Mucosa of stomach (tissue), 1 donor: ENCODE data around the gene TMF1.
A peak's percentile ranks its signal among the peaks of the same experiment; 100 is the strongest.

Experiments
- H3K27me3 ChIP-seq: one replicate; pipeline ENCODE4 v1.7.0; 2013; ENCODE audit warnings: mild to moderate bottlenecking, low read length; ENCODE audit not compliant: control insufficient read depth, insufficient read depth
- H3K36me3 ChIP-seq: one replicate; pipeline ENCODE4 v1.7.0; 2013; ENCODE audit warnings: low read length; ENCODE audit not compliant: control insufficient read depth, insufficient read depth
- H3K4me1 ChIP-seq: one replicate; pipeline ENCODE4 v1.7.0; 2013; ENCODE audit warnings: mild to moderate bottlenecking, low read length; ENCODE audit not compliant: control insufficient read depth, insufficient read depth
- H3K4me3 ChIP-seq: one replicate; pipeline ENCODE4 v1.7.0; 2013; ENCODE audit warnings: low read length
- H3K9ac ChIP-seq: one replicate; pipeline ENCODE4 v1.7.0; 2013; ENCODE audit warnings: mild to moderate bottlenecking, low read length, moderate library complexity
- H3K9me3 ChIP-seq: one replicate; pipeline ENCODE4 v1.7.0; 2013; ENCODE audit warnings: mild to moderate bottlenecking, low read length, moderate library complexity; ENCODE audit not compliant: control insufficient read depth
- donor health status: Pancreatic carcinoma.

Gene TMF1, protein sequence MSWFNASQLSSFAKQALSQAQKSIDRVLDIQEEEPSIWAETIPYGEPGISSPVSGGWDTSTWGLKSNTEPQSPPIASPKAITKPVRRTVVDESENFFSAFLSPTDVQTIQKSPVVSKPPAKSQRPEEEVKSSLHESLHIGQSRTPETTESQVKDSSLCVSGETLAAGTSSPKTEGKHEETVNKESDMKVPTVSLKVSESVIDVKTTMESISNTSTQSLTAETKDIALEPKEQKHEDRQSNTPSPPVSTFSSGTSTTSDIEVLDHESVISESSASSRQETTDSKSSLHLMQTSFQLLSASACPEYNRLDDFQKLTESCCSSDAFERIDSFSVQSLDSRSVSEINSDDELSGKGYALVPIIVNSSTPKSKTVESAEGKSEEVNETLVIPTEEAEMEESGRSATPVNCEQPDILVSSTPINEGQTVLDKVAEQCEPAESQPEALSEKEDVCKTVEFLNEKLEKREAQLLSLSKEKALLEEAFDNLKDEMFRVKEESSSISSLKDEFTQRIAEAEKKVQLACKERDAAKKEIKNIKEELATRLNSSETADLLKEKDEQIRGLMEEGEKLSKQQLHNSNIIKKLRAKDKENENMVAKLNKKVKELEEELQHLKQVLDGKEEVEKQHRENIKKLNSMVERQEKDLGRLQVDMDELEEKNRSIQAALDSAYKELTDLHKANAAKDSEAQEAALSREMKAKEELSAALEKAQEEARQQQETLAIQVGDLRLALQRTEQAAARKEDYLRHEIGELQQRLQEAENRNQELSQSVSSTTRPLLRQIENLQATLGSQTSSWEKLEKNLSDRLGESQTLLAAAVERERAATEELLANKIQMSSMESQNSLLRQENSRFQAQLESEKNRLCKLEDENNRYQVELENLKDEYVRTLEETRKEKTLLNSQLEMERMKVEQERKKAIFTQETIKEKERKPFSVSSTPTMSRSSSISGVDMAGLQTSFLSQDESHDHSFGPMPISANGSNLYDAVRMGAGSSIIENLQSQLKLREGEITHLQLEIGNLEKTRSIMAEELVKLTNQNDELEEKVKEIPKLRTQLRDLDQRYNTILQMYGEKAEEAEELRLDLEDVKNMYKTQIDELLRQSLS

DNA sequence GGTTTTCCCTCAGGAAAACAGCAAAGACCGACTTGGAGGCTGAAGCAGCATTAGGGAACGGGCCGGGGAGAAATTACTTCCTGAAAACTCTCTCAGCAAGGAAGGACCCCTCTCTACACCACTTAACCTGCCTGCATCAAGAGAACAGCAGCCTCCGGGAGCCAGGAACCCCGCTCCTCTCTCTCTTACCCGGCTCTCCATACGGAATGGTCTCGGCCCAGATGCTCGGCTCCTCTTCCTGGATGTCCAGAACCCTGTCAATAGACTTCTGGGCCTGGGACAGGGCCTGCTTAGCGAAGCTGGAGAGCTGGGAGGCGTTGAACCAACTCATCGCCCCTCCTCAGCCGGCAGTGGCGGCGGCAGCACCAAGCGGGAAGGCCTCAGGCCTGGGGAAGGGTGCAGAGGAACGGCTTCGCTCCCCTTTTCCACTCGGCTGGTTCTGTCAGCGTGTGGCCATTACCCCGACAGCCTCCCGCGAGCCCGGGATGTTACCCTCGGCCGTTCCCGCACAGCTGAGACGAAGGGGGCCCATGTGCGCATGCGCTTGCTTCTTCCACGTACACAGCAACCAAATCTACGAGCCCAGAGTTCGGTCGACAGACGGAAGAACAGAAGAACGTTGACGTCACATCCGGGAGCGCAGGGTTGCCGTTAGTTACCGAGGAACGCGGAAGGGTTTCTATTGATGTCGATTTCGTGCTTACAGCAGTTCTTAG, at the start of gene TMF1:
Gene TMF1 (minus strand): TSS at position 578 of the 716 bp plus-strand sequence. CDS start 247 bp downstream, at position 331.
- Histone ChIP-seq H3K4me3 (peak within 1 kb of the TSS; percentile 95), H3K9ac (peak within 1 kb of the TSS; percentile 96), H3K4me1 (peaks cover 5% of the 10 kb centered on the region), H3K36me3 (peaks cover 5% of the 10 kb centered on the region), H3K27me3 (no peaks in the 10 kb centered on the region), H3K9me3 (no peaks in the 10 kb centered on the region)

GRCh38 chr3:69099576-69099975, 47.4 kb upstream of the TMF1 start:
- no peaks in the 10 kb centered on the region for H3K27me3 ChIP-seq
- H3K36me3 ChIP-seq, result no peaks in the 10 kb centered on the region
- no peak overlapping the region for H3K9ac ChIP-seq
- no peaks in the 10 kb centered on the region for H3K9me3 ChIP-seq
- H3K4me3 ChIP-seq, result no peak overlapping the region
- H3K4me1 ChIP-seq, result peaks cover 9% of the 10 kb centered on the region

- Histone ChIP-seq H3K9ac (no peak overlapping the region), H3K27me3 (no peaks in the 10 kb centered on the region), H3K9me3 (no peaks in the 10 kb centered on the region), H3K36me3 (no peaks in the 10 kb centered on the region), H3K4me1 (peaks cover 21% of the 10 kb centered on the region), H3K4me3 (no peak overlapping the region)
These were observed 45.4 kb upstream of the TMF1 start for GRCh38 chr3:69097407-69098086.

GRCh38 chr3:69096299-69096698, 44.2 kb upstream of the TMF1 start:
- Histone ChIP-seq H3K27me3 (no peaks in the 10 kb centered on the region), H3K4me3 (no peak overlapping the region), H3K9ac (no peak overlapping the region), H3K4me1 (peaks cover 24% of the 10 kb centered on the region), H3K36me3 (no peaks in the 10 kb centered on the region), H3K9me3 (no peaks in the 10 kb centered on the region)

DNA sequence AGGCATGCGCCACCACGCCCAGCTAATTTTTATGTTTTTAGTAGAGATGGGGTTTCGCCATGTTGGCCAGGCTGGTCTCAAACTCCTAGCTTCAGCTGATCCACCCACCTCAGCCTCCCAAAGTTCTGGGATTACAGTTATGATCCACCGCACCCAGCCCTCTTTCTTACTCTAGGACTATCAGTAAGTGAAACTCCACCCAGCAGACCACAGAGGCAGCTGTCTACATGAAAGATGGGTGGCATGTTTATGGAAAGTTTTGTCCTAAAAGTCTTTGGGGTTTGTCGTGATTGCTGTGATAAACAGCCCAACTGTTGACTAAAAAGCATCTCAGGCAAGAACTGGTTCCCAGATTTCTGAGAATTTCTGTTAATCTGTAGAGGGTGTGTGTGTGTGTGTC, 43.5 kb upstream of the TMF1 start:
- H3K4me1 ChIP-seq, result peaks cover 29% of the 10 kb centered on the region
- no peaks in the 10 kb centered on the region for H3K27me3 ChIP-seq
- H3K36me3 ChIP-seq, result no peaks in the 10 kb centered on the region
- no peak overlapping the region for H3K9ac ChIP-seq
- H3K9me3 ChIP-seq, result no peaks in the 10 kb centered on the region
- no peak overlapping the region for H3K4me3 ChIP-seq

DNA sequence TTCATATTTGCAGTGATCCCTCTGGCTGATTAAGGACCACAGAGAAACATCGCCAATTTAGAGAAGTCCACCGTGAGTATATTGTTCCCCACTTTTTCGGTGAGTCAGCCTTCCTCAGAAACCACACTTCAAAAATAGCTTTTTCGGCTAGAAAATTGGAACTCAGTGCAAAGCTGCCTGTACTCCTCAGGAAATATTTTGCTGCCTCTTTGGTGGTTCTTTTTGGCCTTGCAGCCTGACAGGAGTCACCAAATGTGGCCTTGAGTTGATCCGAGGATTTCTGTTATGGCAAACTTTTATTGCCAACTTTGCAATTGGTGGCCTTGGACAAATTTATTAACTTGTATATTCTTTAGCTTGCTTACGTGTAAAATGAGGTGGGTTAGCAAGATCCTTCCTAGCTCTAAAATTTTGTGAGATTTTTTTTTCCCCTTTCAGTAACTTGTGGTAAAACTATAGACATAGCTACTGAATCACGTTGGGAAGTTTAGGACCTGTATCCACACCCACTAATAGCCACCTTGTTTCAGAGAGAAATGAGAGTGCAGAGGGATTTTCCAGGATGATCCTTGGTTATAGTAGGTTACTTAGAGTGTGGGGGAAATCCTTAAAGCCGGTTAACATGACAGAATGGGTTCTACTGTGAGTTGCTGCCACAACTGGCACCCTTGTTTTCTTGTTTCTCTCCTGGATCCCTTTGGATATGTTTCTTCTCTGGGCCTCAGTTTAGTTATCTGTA, 42.5 kb upstream of the TMF1 start:
- no peaks in the 10 kb centered on the region for H3K27me3 ChIP-seq
- H3K4me3 ChIP-seq, result no peak overlapping the region
- peaks cover 39% of the 10 kb centered on the region for H3K4me1 ChIP-seq
- no peak overlapping the region for H3K9ac ChIP-seq
- H3K9me3 ChIP-seq, result no peaks in the 10 kb centered on the region
- H3K36me3 ChIP-seq, result no peaks in the 10 kb centered on the region

DNA sequence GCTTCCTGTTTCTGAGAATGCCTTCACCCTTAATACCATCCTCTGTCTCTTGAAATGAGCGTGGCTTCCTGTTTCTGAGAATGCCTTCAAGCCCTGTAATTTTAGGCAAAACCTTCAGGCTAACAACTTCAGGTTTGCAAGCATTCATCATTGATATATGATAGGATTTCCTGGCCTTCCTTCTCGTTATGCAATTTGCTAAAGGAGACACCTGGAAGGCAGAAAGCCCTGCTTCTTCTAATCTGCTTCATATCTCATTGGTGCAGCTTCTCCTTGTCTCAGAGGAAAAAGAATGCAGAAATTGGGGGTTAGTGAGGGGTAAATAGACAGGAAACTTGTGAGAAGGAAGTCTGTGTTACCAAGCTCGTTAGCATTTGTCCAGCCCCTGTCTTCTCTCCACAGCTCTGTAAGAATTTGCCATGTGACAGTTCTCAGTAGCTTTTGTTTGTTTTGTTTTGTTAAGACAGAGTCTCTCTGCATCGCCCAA, 39.9 kb upstream of the TMF1 start:
- Histone ChIP-seq H3K4me3 (no peak overlapping the region), H3K36me3 (no peaks in the 10 kb centered on the region), H3K27me3 (no peaks in the 10 kb centered on the region), H3K4me1 (peaks cover 54% of the 10 kb centered on the region), H3K9me3 (no peaks in the 10 kb centered on the region), H3K9ac (no peak overlapping the region)

- H3K4me1 ChIP-seq, result peaks cover 54% of the 10 kb centered on the region
- H3K27me3 ChIP-seq, result no peaks in the 10 kb centered on the region
- no peaks in the 10 kb centered on the region for H3K36me3 ChIP-seq
- H3K4me3 ChIP-seq, result no peak overlapping the region
- no peak overlapping the region for H3K9ac ChIP-seq
- no peaks in the 10 kb centered on the region for H3K9me3 ChIP-seq
These were observed 39.4 kb upstream of the TMF1 start for GRCh38 chr3:69091389-69092029.

DNA sequence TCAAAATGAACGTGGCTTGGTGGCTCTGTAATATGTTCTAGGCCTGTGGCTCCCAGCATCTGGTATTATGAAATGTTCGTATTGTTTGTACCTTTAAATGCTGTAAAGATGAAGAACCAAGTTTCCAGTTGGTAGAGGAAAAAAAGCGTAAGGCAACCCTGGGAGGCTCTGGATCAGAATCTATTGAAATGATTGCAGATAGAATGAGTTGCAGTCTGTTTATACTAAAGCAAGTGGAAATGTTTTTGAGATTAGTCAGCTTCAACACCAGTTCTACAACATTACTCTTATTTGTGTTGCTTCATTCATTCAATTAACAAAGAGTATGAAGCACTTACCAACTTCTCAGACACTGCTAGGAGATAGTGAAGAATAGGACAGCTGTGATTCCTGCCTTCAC, 37.9 kb upstream of the TMF1 start:
- H3K4me1 ChIP-seq, result peaks cover 45% of the 10 kb centered on the region
- no peaks in the 10 kb centered on the region for H3K27me3 ChIP-seq
- H3K36me3 ChIP-seq, result no peaks in the 10 kb centered on the region
- no peaks in the 10 kb centered on the region for H3K9me3 ChIP-seq
- no peak overlapping the region for H3K4me3 ChIP-seq
- peak overlapping the region; percentile 10 for H3K9ac ChIP-seq

GRCh38 chr3:69088063-69088462, 35.9 kb upstream of the TMF1 start:
- H3K36me3 ChIP-seq, result no peaks in the 10 kb centered on the region
- H3K9me3 ChIP-seq, result no peaks in the 10 kb centered on the region
- H3K4me3 ChIP-seq, result no peak overlapping the region
- H3K27me3 ChIP-seq, result no peaks in the 10 kb centered on the region
- peaks cover 41% of the 10 kb centered on the region for H3K4me1 ChIP-seq
- no peak overlapping the region for H3K9ac ChIP-seq
